OCI-LY7 (cell line): ENCODE measurements around the gene PCGF5. TPM values are rescaled to one million over a fixed set of nuclear protein-coding genes. Genes with fewer than 3 reads are reported as not detected.

Experiments
- BruUV-seq: library from RNA; stranded (reverse); fragments of 400-500 nt; replicated peaks from 2 replicates; lab custom pipeline; 2021; lab: Mats Ljungman, UMichigan
- CTCF ChIA-PET: fragments of 300-600 bp; sonication (Branson Sonifier 250); formaldehyde crosslinking; loops from one replicate; lab custom pipeline; 2022; ENCODE audit warnings: antibody characterized with exemption; ENCODE audit not compliant: unreplicated experiment; lab: Charles Lee
- POLR2A ChIA-PET: fragments of 300-600 bp; sonication (Branson Sonifier 250); formaldehyde crosslinking; loops from one replicate; lab custom pipeline; 2022; ENCODE audit warnings: antibody characterized with exemption; lab: Charles Lee
- DNase-seq: peaks from one replicate; pipeline ENCODE4 v3.0.0-alpha.2; 2015; ENCODE audit warnings: low spot score
- H2AFZ ChIP-seq: fragments of 200-600 bp; sonication (generic), shearing (Covaris generic); 2 replicates; pipeline ENCODE4 v1.6.1; 2014; ENCODE audit warnings: mild to moderate bottlenecking, antibody characterized with exemption, low read length, moderate library complexity
- H3K27ac ChIP-seq: fragments of 200-600 bp; sonication (generic); 2 replicates; pipeline ENCODE4 v1.5.1; 2014; ENCODE audit warnings: mixed run types, low read depth, mild to moderate bottlenecking, moderate library complexity, low read length, inconsistent platforms; ENCODE audit not compliant: poor library complexity, severe bottlenecking
- H3K36me3 ChIP-seq: fragments of 200-600 bp; sonication (generic); 2 replicates; pipeline ENCODE4 v1.6.1; 2014; ENCODE audit warnings: mild to moderate bottlenecking, antibody characterized with exemption, low read length, moderate library complexity, mixed read lengths; ENCODE audit not compliant: insufficient read depth
- H3K4me1 ChIP-seq: fragments of 200-600 bp; sonication (generic); 2 replicates; pipeline ENCODE4 v1.5.1; 2014; ENCODE audit warnings: mild to moderate bottlenecking, low read length; ENCODE audit not compliant: insufficient read depth, poor library complexity, severe bottlenecking
- H3K4me2 ChIP-seq: fragments of 200-600 bp; sonication (generic); 2 replicates; pipeline ENCODE4 v1.6.1; 2014; ENCODE audit warnings: mild to moderate bottlenecking, low read length
- H3K4me3 ChIP-seq: fragments of 200-600 bp; sonication (generic); 2 replicates; pipeline ENCODE4 v1.5.1; 2014; ENCODE audit warnings: mild to moderate bottlenecking, low read depth, low read length; ENCODE audit not compliant: poor library complexity, severe bottlenecking
- H3K79me2 ChIP-seq: fragments of 200-600 bp; sonication (generic); 2 replicates; pipeline ENCODE4 v1.6.1; 2016; ENCODE audit warnings: low read depth, mild to moderate bottlenecking, low read length, moderate library complexity, mixed read lengths; ENCODE audit not compliant: insufficient read depth
- H3K9me2 ChIP-seq: fragments of 200-600 bp; sonication (generic); 2 replicates; pipeline ENCODE4 v1.6.1; 2016; ENCODE audit warnings: mild to moderate bottlenecking, low read length, mixed read lengths; ENCODE audit not compliant: insufficient read depth
- H3K9me3 ChIP-seq: fragments of 200-600 bp; sonication (generic); 2 replicates; pipeline ENCODE4 v1.6.1; 2014; ENCODE audit warnings: mild to moderate bottlenecking, mixed run types, low read length, mixed read lengths
- H4K20me1 ChIP-seq: fragments of 200-600 bp; sonication (generic); 2 replicates; pipeline ENCODE4 v1.6.1; 2014; ENCODE audit warnings: mild to moderate bottlenecking, antibody characterized with exemption, low read length, moderate library complexity, mixed read lengths; ENCODE audit not compliant: insufficient read depth
- EZH2phosphoT487 ChIP-seq: fragments of 200-600 bp; sonication (generic); IDR thresholded peaks from 2 replicates; pipeline ENCODE4 v1.6.1; 2018; ENCODE audit warnings: low read depth, borderline replicate concordance, mild to moderate bottlenecking, mixed run types, antibody characterized with exemption, low read length, moderate library complexity, mixed read lengths
- intact Hi-C: fragments of 100-400 bp; cut with micrococcal nuclease; formaldehyde crosslinking; loops from one replicate; pipeline ENCODE4 v1.10.0; 2022; ENCODE audit not compliant: unreplicated experiment
- total RNA-seq, 2 experiments: library from RNA; depleted of rRNA in 1 of 2; stranded (reverse); fragments of >200 nt in 1 of 2; shearing (Covaris generic) in 1 of 2; gene quantifications; 2 replicates each; pipeline ENCODE4 v1.2.3, GENCODE V29; 2014 to 2022
- TF ChIP-seq, protein P1 (sequence below): fragments of 200-600 bp; sonication (generic); conservative IDR thresholded peaks from 2 replicates; pipeline ENCODE4 v1.5.1; 2014; ENCODE audit warnings: mild to moderate bottlenecking, antibody characterized with exemption, low read length, moderate library complexity, mixed read lengths

PCGF5 gene
- total RNA-seq, 2 experiments from 2014 or later: 25.1 to 40.9 TPM

DNA sequence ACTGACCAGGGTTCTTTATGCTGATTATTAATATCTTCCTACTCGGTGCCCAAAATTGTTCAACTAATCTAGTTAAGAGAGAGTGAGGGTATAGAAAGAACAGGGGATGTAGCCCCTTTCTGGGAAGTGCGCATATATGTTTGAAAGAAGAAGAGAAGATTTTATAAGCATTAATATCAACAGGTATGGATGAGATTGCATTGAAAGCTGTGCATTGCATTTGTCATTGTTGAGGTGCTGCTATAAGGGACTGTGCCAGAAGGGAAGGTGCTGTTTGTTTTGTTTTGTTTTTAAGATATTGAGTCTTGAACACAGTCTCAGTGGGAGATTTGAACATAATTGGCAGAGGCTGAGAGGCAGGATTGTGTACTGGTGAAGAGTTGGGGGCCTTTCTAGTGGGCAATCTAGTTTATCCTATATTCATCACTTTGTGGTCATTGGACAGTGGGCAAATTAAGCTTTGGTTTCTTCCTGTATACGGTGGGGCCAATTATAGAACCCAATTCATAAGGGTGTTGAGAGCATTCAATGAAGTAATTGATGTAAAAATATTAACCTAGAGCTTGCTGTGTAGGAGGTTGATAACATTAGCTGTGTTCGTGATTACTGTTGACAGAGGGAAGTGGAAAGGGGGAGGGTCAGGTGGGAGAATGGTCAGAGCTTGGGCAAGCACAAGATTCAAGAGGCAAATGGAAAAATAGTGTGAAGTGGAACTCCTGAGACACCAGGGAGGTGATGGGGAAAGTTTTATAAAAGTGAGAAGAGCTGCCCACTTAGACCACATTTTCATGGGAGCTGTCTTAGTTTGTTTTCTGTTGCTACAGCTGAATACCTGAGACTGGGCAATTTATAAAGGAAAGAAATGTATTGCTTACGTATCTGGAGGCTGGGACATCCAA is 19.9 kb upstream of the PCGF5 start:
- BruUV-seq: no TSS peak
- no peaks in the 10 kb centered on the region for H3K79me2 ChIP-seq
- TF ChIP-seq EZH2phosphoT487: no peak
- TF ChIP-seq, protein P1, sequence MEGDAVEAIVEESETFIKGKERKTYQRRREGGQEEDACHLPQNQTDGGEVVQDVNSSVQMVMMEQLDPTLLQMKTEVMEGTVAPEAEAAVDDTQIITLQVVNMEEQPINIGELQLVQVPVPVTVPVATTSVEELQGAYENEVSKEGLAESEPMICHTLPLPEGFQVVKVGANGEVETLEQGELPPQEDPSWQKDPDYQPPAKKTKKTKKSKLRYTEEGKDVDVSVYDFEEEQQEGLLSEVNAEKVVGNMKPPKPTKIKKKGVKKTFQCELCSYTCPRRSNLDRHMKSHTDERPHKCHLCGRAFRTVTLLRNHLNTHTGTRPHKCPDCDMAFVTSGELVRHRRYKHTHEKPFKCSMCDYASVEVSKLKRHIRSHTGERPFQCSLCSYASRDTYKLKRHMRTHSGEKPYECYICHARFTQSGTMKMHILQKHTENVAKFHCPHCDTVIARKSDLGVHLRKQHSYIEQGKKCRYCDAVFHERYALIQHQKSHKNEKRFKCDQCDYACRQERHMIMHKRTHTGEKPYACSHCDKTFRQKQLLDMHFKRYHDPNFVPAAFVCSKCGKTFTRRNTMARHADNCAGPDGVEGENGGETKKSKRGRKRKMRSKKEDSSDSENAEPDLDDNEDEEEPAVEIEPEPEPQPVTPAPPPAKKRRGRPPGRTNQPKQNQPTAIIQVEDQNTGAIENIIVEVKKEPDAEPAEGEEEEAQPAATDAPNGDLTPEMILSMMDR: no peak
- no peaks in the 10 kb centered on the region for H4K20me1 ChIP-seq
- H3K36me3 ChIP-seq: no peaks in the 10 kb centered on the region
- no peaks in the 10 kb centered on the region for H3K9me2 ChIP-seq
- H3K4me1 ChIP-seq: peaks cover 25% of the 10 kb centered on the region
- H3K9me3 ChIP-seq: no peaks in the 10 kb centered on the region
- CTCF ChIA-PET: interaction anchor here (1.0 kb wide), 1 partner anchor 10 kb away, joined by 3 read pairs; no protein-coding TSS in a partner anchor
- no peak overlapping the region for H3K4me3 ChIP-seq
- DNase-seq: no peak
- intact Hi-C loops: no loop called here
- H3K4me2 ChIP-seq: peak overlapping the region; percentile 21; the same call in 1 of the 2 replicates
- H3K27ac ChIP-seq: no peak overlapping the region
- POLR2A ChIA-PET: interaction anchor here (0.5 to 3.0 kb wide), 9 partner anchors 10 to 1089 kb away, joined by 3 to 11 read pairs (median 4); no protein-coding TSS in a partner anchor
- no peak overlapping the region; the same call in 1 of the 2 replicates for H2AFZ ChIP-seq

DNA sequence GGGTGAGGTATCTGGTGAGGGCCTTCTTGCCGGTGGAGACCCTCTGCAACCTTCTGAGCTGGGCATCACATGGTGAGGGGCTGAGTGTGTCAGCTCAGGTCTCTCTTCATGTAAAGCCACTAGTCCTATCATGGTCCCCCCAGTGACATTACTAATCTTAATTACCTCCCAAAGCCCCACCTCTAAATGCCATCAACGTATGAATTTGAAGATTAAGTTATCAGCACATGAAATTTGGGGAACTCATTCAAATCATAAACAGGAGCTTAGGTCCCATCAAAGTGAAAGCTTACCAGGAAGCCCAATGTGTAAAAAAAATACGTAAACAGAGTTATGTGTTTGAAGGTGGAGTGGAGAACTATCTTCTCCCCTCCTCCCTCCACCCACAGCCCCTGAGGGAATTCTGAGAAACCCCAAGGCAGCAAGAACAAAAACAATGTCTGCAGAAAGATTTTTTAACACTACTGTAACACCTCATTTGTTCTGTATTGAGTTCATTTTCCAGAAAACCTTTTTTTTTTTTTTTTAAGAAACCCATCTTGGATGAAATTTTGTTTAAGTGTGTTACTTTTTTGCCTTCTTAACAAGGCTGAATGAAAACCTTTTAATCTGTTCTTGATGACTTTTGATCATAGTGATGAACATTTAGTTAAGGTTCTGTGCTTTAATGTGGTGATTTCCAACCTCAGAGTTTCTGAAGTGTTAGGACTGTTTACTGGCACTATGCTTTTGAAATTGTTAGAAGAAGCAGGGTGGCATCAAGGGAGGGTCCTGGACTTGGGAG is 19.1 kb upstream of the PCGF5 start:
- Histone ChIP-seq H3K36me3 (no peaks in the 10 kb centered on the region), H2AFZ (no peak overlapping the region; the same call in 1 of the 2 replicates), H3K4me3 (no peak overlapping the region), H3K4me1 (peaks cover 28% of the 10 kb centered on the region), H4K20me1 (no peaks in the 10 kb centered on the region), H3K27ac (no peak overlapping the region), H3K9me2 (no peaks in the 10 kb centered on the region), H3K4me2 (peak overlapping the region; percentile 21; the same call in 1 of the 2 replicates), H3K79me2 (no peaks in the 10 kb centered on the region), H3K9me3 (no peaks in the 10 kb centered on the region)
- peak; percentile 24 for DNase-seq
- CTCF ChIA-PET: interaction anchor here (1.0 kb wide), 1 partner anchor 9 kb away, joined by 3 read pairs; no protein-coding TSS in a partner anchor
- POLR2A ChIA-PET: interaction anchor here (0.5 to 3.0 kb wide), 11 partner anchors 9 to 1089 kb away, joined by 3 to 11 read pairs (median 4); no protein-coding TSS in a partner anchor
- intact Hi-C loops: no loop called here
- BruUV-seq: no TSS peak
- TF ChIP-seq EZH2phosphoT487: no peak
- TF ChIP-seq, protein P1: no peak
